MG63 (cell line): ENCODE data around the gene HTR4. TPM values are rescaled to one million over a fixed set of nuclear protein-coding genes. Genes with fewer than 3 reads are reported as not detected.

Experiments
- DNase-seq: peaks from one replicate; pipeline ENCODE4 v3.0.0-alpha.2; 2020
- H3K27me3 ChIP-seq: fragments of 250-450 bp; sonication (Bioruptor Pico); 2 replicates; pipeline ENCODE4 v1.5.1; 2020; ENCODE audit warnings: mild to moderate bottlenecking, moderate library complexity
- H3K36me3 ChIP-seq: fragments of 250-450 bp; sonication (Bioruptor Pico); 2 replicates; pipeline ENCODE4 v1.5.1; 2020; ENCODE audit warnings: mild to moderate bottlenecking, moderate library complexity
- H3K4me3 ChIP-seq: fragments of 250-450 bp; sonication (Bioruptor Pico); 2 replicates; pipeline ENCODE4 v1.5.1; 2020; ENCODE audit warnings: mild to moderate bottlenecking, moderate library complexity
- H3K9me3 ChIP-seq: fragments of 250-450 bp; sonication (Bioruptor Pico); 2 replicates; pipeline ENCODE4 v1.5.1; 2020; ENCODE audit warnings: mild to moderate bottlenecking, moderate library complexity
- total RNA-seq: library from RNA; depleted of rRNA; stranded (reverse); fragments of >200 nt; shearing (Covaris generic); gene quantifications from 2 replicates; pipeline ENCODE4 v1.2.3, GENCODE V29; 2014; ENCODE audit warnings: low replicate concordance; rRNA removed

Gene HTR4
- not detected in 2 replicates for total RNA-seq

GRCh38 chr5:148653836-148654781, at the start of gene HTR4:
Gene HTR4, minus strand, starts transcription at chr5:148654527. Its CDS starts 17,513 bp downstream, at chr5:148637014.
- Histone ChIP-seq H3K4me3 (no peak within 1 kb of the TSS), H3K36me3 (no peaks in the 10 kb centered on the region), H3K9me3 (no peaks in the 10 kb centered on the region), H3K27me3 (peaks cover 69% of the 10 kb centered on the region)
- peak; percentile 19 for DNase-seq

GRCh38 chr5:148702019-148702596, 47.8 kb upstream of the HTR4 start:
- no peak for DNase-seq
- Histone ChIP-seq H3K27me3 (no peaks in the 10 kb centered on the region), H3K36me3 (no peaks in the 10 kb centered on the region), H3K9me3 (no peaks in the 10 kb centered on the region; the same call in 1 of the 2 replicates), H3K4me3 (no peak overlapping the region)

- no peaks in the 10 kb centered on the region for H3K36me3 ChIP-seq
- H3K9me3 ChIP-seq, result no peaks in the 10 kb centered on the region
- DNase-seq, result no peak
- no peak overlapping the region for H3K4me3 ChIP-seq
- H3K27me3 ChIP-seq, result no peaks in the 10 kb centered on the region
Observed at GRCh38 chr5:148699028-148699427, 44.7 kb upstream of the HTR4 start.

GRCh38 chr5:148697809-148698196, 43.5 kb upstream of the HTR4 start:
- Histone ChIP-seq H3K27me3 (no peaks in the 10 kb centered on the region), H3K4me3 (no peak overlapping the region), H3K36me3 (no peaks in the 10 kb centered on the region), H3K9me3 (no peaks in the 10 kb centered on the region)
- DNase-seq, result no peak

- Histone ChIP-seq H3K9me3 (no peaks in the 10 kb centered on the region), H3K4me3 (no peak overlapping the region; the same call in 1 of the 2 replicates), H3K27me3 (no peaks in the 10 kb centered on the region), H3K36me3 (no peaks in the 10 kb centered on the region)
- peak; percentile 86 for DNase-seq
Observed at GRCh38 chr5:148697180-148697808, 43.0 kb upstream of the HTR4 start.

GRCh38 chr5:148696187-148697036, 42.1 kb upstream of the HTR4 start:
- no peaks in the 10 kb centered on the region for H3K36me3 ChIP-seq
- H3K27me3 ChIP-seq, result no peaks in the 10 kb centered on the region
- no peak for DNase-seq
- no peak overlapping the region for H3K4me3 ChIP-seq
- H3K9me3 ChIP-seq, result no peaks in the 10 kb centered on the region

- Histone ChIP-seq H3K27me3 (no peaks in the 10 kb centered on the region), H3K9me3 (no peaks in the 10 kb centered on the region), H3K4me3 (no peak overlapping the region), H3K36me3 (no peaks in the 10 kb centered on the region)
- no peak for DNase-seq
Observed at GRCh38 chr5:148690945-148691344, 36.6 kb upstream of the HTR4 start.

- Histone ChIP-seq H3K4me3 (no peak overlapping the region), H3K9me3 (no peaks in the 10 kb centered on the region), H3K36me3 (no peaks in the 10 kb centered on the region), H3K27me3 (no peaks in the 10 kb centered on the region)
- DNase-seq, result no peak
Observed at GRCh38 chr5:148688787-148689186, 34.5 kb upstream of the HTR4 start.

- H3K36me3 ChIP-seq, result no peaks in the 10 kb centered on the region
- H3K9me3 ChIP-seq, result no peaks in the 10 kb centered on the region
- no peaks in the 10 kb centered on the region for H3K27me3 ChIP-seq
- no peak for DNase-seq
- no peak overlapping the region for H3K4me3 ChIP-seq
Observed at GRCh38 chr5:148687871-148688270, 33.5 kb upstream of the HTR4 start.

GRCh38 chr5:148687427-148687826, 33.1 kb upstream of the HTR4 start:
- H3K36me3 ChIP-seq, result no peaks in the 10 kb centered on the region
- DNase-seq, result peak; percentile 30
- H3K27me3 ChIP-seq, result no peaks in the 10 kb centered on the region
- no peak overlapping the region for H3K4me3 ChIP-seq
- H3K9me3 ChIP-seq, result no peaks in the 10 kb centered on the region

- H3K36me3 ChIP-seq, result no peaks in the 10 kb centered on the region
- no peaks in the 10 kb centered on the region for H3K9me3 ChIP-seq
- H3K27me3 ChIP-seq, result no peaks in the 10 kb centered on the region
- no peak for DNase-seq
- no peak overlapping the region for H3K4me3 ChIP-seq
Observed at GRCh38 chr5:148686660-148687059, 32.3 kb upstream of the HTR4 start.

- DNase-seq, result peak; percentile 13
- 0 out of 2 replicates have a peak, but pooled peaks cover 2% of the 10 kb centered on the region for H3K27me3 ChIP-seq
- H3K9me3 ChIP-seq, result no peaks in the 10 kb centered on the region
- H3K4me3 ChIP-seq, result no peak overlapping the region
- no peaks in the 10 kb centered on the region for H3K36me3 ChIP-seq
Observed at GRCh38 chr5:148685520-148686134, 31.3 kb upstream of the HTR4 start.

- Histone ChIP-seq H3K36me3 (no peaks in the 10 kb centered on the region), H3K9me3 (no peaks in the 10 kb centered on the region), H3K27me3 (0 out of 2 replicates have a peak, but pooled peaks cover 2% of the 10 kb centered on the region), H3K4me3 (no peak overlapping the region)
- DNase-seq, result no peak
Observed at GRCh38 chr5:148684528-148684927, 30.2 kb upstream of the HTR4 start.

GRCh38 chr5:148683651-148684050, 29.3 kb upstream of the HTR4 start:
- DNase-seq, result no peak
- Histone ChIP-seq H3K4me3 (no peak overlapping the region), H3K9me3 (no peaks in the 10 kb centered on the region), H3K27me3 (0 out of 2 replicates have a peak, but pooled peaks cover 5% of the 10 kb centered on the region), H3K36me3 (no peaks in the 10 kb centered on the region)

- H3K9me3 ChIP-seq, result no peaks in the 10 kb centered on the region
- H3K4me3 ChIP-seq, result no peak overlapping the region
- H3K36me3 ChIP-seq, result no peaks in the 10 kb centered on the region
- no peak for DNase-seq
- H3K27me3 ChIP-seq, result peaks cover 14% of the 10 kb centered on the region
Observed at GRCh38 chr5:148682058-148683026, 28.0 kb upstream of the HTR4 start.
